CD4-positive, alpha-beta T cell (primary cell): Measurements from ENCODE around the gene ADA. TPM values are rescaled to one million over a fixed set of nuclear protein-coding genes. Genes with fewer than 3 reads are reported as not detected.
A peak's percentile ranks its signal among the peaks of the same experiment; 100 is the strongest.

Source experiments
- ATAC-seq: fragments of 200-7000 bp; cut with Tn5 transposase; one replicate; pipeline ENCODE4 v1.10.0; 2022; ENCODE audit warnings: mild to moderate bottlenecking; ENCODE audit not compliant: poor library complexity
- CTCF ChIA-PET: fragments of 350-600 bp; sonication (Branson Sonifier 250); formaldehyde crosslinking; loops from one replicate; lab custom pipeline; 2021; ENCODE audit warnings: antibody characterized with exemption, inconsistent platforms; lab: Charles Lee
- POLR2A ChIA-PET: fragments of 350-600 bp; sonication (Branson Sonifier 250); formaldehyde crosslinking; loops from one replicate; lab custom pipeline; 2021; ENCODE audit warnings: antibody characterized with exemption, inconsistent platforms; lab: Charles Lee
- DNase-seq, 14 experiments: peaks; one replicate each; pipeline ENCODE4 v3.0.0-alpha.2; 2013 to 2020; ENCODE audit warnings: mixed read lengths in 2 of 14
- H3K27ac ChIP-seq, 2 donors: one replicate each; pipeline versions ENCODE4 v1.5.1 to v1.7.0; 2013; ENCODE audit warnings: low read length in 2 of 2, low read depth in 1 of 2, mild to moderate bottlenecking in 1 of 2
- H3K27me3 ChIP-seq, 2 experiments: 1 replicate in 1 of 2; 2 replicates in 1 of 2; pipeline versions ENCODE4 v1.6.1 to v1.7.0; 2013; ENCODE audit warnings: low read length in 2 of 2, control low read depth in 1 of 2, mild to moderate bottlenecking in 1 of 2, moderate library complexity in 1 of 2; ENCODE audit not compliant: insufficient read depth in 2 of 2, control insufficient read depth in 1 of 2
- H3K36me3 ChIP-seq: one replicate; pipeline ENCODE4 v1.6.1; 2013; ENCODE audit warnings: low read length, control low read depth; ENCODE audit not compliant: insufficient read depth
- H3K4me1 ChIP-seq: one replicate; pipeline ENCODE4 v1.6.1; 2013; ENCODE audit warnings: low read length, control low read depth; ENCODE audit not compliant: insufficient read depth
- H3K4me3 ChIP-seq: one replicate; pipeline ENCODE4 v1.5.1; 2013; ENCODE audit warnings: mild to moderate bottlenecking, low read length, moderate library complexity
- H3K9me3 ChIP-seq, 2 experiments: 1 replicate in 1 of 2; 2 replicates in 1 of 2; pipeline versions ENCODE4 v1.6.1 to v1.7.0; 2013; ENCODE audit warnings: low read length in 2 of 2, mild to moderate bottlenecking in 2 of 2, control low read depth in 1 of 2, moderate library complexity in 1 of 2; ENCODE audit not compliant: control insufficient read depth in 1 of 2, insufficient read depth in 1 of 2
- H3K27ac Mint-ChIP-seq: one replicate; pipeline ENCODE4 v1.8.0; 2020; ENCODE audit warnings: mixed read lengths
- H3K27me3 Mint-ChIP-seq: one replicate; pipeline ENCODE4 v1.8.0; 2021; ENCODE audit warnings: mixed read lengths
- H3K36me3 Mint-ChIP-seq: one replicate; pipeline ENCODE4 v1.8.0; 2021; ENCODE audit warnings: low read depth, mixed read lengths
- H3K4me1 Mint-ChIP-seq: one replicate; pipeline ENCODE4 v1.8.0; 2021; ENCODE audit warnings: low read depth, mixed read lengths
- H3K4me3 Mint-ChIP-seq: one replicate; pipeline ENCODE4 v1.8.0; 2020; ENCODE audit warnings: mild to moderate bottlenecking, mixed read lengths
- H3K9me3 Mint-ChIP-seq: one replicate; pipeline ENCODE4 v1.8.0; 2020; ENCODE audit warnings: mixed read lengths
- intact Hi-C, 2 experiments: fragments of 100-400 bp; cut with DNase I in 1 of 2; cut with micrococcal nuclease in 1 of 2; formaldehyde crosslinking; loops; one replicate each; pipeline versions ENCODE4 v1.15.1 to v1.9.0; 2023 to 2025; cut with DNase I, micrococcal nuclease
- total RNA-seq, 174 experiments: library from RNA in 2 of 174; stranded (reverse) in 2 of 174; gene quantifications; one replicate each; pipeline ENCODE4 v1.2.3 and lab custom pipeline; 2021 to 2026
- TF ChIP-seq, protein P1 (sequence below): fragments of 200-600 bp; IDR thresholded peaks from one replicate; pipeline ENCODE4 v1.8.0; 2022; ENCODE audit warnings: antibody characterized with exemption, mild to moderate bottlenecking

Gene ADA
- total RNA-seq, 2 experiments from 2014 or later: 31.7 to 32.8 TPM

DNA sequence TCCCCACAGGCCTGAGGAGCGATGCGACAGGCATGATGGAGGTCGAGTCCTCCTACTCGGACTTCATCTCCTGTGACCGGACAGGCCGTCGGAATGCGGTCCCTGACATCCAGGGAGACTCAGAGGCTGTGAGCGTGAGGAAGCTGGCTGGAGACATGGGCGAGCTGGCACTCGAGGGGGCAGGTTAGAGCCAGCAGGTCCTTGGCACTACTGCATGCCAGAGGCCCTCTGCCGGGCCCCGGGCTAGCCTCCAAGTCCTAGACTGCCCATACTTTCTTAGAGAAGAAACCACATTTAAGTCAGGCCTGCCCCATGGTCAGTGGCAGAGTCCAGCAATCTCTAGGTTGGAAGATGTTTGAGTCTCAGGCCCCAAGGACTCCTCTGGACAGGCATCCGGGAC lies 37.0 kb downstream of the ADA start:
- ATAC-seq: no peak
- POLR2A ChIA-PET: interaction anchor here (2.4 kb wide), 1 partner anchor 36 kb away, joined by 9 read pairs; the partner anchor contains the start of gene ADA
- Mint-ChIP-seq H3K4me3 (no peak overlapping the region), H3K4me1 (peaks cover 85% of the 10 kb centered on the region), H3K27ac (peak overlapping the region; percentile 98), H3K9me3 (no peaks in the 10 kb centered on the region), H3K27me3 (no peaks in the 10 kb centered on the region), H3K36me3 (peaks cover 42% of the 10 kb centered on the region)
- Histone ChIP-seq H3K36me3 (peaks cover 19% of the 10 kb centered on the region), H3K4me3 (no peak overlapping the region), H3K27ac (peak overlapping the region in 1 of 2 donors; percentile 29), H3K9me3 (no peaks in the 10 kb centered on the region), H3K4me1 (peaks cover 70% of the 10 kb centered on the region), H3K27me3 (no peaks in the 10 kb centered on the region)
- no peak for DNase-seq
- TF ChIP-seq, protein P1, sequence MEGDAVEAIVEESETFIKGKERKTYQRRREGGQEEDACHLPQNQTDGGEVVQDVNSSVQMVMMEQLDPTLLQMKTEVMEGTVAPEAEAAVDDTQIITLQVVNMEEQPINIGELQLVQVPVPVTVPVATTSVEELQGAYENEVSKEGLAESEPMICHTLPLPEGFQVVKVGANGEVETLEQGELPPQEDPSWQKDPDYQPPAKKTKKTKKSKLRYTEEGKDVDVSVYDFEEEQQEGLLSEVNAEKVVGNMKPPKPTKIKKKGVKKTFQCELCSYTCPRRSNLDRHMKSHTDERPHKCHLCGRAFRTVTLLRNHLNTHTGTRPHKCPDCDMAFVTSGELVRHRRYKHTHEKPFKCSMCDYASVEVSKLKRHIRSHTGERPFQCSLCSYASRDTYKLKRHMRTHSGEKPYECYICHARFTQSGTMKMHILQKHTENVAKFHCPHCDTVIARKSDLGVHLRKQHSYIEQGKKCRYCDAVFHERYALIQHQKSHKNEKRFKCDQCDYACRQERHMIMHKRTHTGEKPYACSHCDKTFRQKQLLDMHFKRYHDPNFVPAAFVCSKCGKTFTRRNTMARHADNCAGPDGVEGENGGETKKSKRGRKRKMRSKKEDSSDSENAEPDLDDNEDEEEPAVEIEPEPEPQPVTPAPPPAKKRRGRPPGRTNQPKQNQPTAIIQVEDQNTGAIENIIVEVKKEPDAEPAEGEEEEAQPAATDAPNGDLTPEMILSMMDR: no peak
- CTCF ChIA-PET: no interaction called here
- intact Hi-C loops: loop anchor here (5.0 to 10.0 kb wide), 4 partner anchors 38 to 300 kb away; partner anchors contain the start of genes ADA (in 1 of the 2), FITM2 (in 1 of the 2) and TTPAL (in 1 of the 2)

DNA sequence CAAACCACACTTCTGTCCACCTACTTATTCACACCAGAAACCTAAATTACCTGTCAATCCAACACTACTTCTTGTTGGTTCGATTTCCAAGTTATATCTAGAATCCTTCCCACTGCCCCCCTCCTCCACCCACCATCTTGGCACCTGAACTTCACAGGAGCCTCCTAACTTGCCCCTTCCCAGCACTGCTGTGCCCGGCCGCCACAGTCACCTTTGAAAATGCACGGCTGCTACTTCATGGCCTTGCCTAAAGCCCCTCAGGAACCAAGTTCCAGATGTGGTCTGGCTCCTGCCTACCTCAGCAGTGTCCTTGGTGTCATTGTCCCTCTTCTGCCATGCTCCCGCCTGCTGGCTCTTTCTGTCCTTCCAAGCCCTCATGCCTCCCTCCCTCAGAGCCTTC lies 37.9 kb downstream of the ADA start:
- Histone ChIP-seq H3K36me3 (peaks cover 14% of the 10 kb centered on the region), H3K9me3 (no peaks in the 10 kb centered on the region), H3K27me3 (no peaks in the 10 kb centered on the region), H3K4me1 (peaks cover 64% of the 10 kb centered on the region), H3K27ac (no peak overlapping the region), H3K4me3 (no peak overlapping the region)
- DNase-seq (no peak), ATAC-seq (no peak)
- Mint-ChIP-seq H3K4me3 (no peak overlapping the region), H3K27ac (peak overlapping the region; percentile 98), H3K36me3 (peaks cover 37% of the 10 kb centered on the region), H3K9me3 (no peaks in the 10 kb centered on the region), H3K27me3 (no peaks in the 10 kb centered on the region), H3K4me1 (peaks cover 75% of the 10 kb centered on the region)
- CTCF ChIA-PET: no interaction called here
- intact Hi-C loops: loop anchor here (5.0 to 10.0 kb wide), 4 partner anchors 39 to 299 kb away; partner anchors contain the start of genes ADA (in 1 of the 2), FITM2 (in 1 of the 2) and TTPAL (in 1 of the 2)
- TF ChIP-seq, protein P1: no peak
- POLR2A ChIA-PET: interaction anchor here (2.4 kb wide), 1 partner anchor 37 kb away, joined by 9 read pairs; the partner anchor contains the start of gene ADA

DNA sequence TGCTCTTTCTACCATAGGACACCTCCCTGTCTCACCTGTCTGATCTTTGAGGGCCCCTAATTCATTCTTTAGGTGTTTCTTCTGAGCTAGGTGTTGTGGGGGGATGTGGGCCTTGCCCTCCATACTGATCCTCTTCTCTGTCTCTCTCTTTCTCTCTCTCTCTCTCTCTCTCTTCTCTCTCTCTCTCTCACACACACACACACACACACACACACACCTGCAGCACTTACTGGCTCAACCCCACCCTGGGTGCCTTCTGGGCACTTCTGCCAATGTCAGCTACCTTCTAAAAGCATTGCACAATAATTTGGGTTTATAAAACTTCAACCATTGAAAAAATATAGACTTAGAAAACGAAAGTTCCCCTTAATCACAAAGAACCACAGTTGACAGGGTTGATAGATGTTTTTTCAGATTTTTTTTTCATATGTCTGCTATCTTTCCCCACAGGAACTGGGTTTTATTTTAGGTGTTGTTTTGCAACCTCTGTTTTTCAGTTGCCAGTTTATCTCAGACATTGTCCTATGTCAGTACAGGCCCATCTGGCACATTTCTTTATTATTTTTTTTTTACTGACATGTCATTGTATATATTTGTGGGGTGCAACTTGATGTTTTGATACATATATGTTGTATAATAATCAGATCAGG lies 41.1 kb downstream of the ADA start:
- Mint-ChIP-seq H3K9me3 (no peaks in the 10 kb centered on the region), H3K27me3 (no peaks in the 10 kb centered on the region), H3K4me1 (peaks cover 47% of the 10 kb centered on the region), H3K4me3 (peak overlapping the region; percentile 83), H3K27ac (peak overlapping the region; percentile 98), H3K36me3 (peaks cover 18% of the 10 kb centered on the region)
- no peak overlapping the region for H3K4me3 ChIP-seq
- ChIA-PET CTCF (interaction anchor here (0.6 to 2.9 kb wide), 18 partner anchors 8 to 392 kb away, joined by 3 to 14 read pairs (median 3); partner anchors contain the start of genes FITM2, SERINC3 and TTPAL), POLR2A (interaction anchor here (0.6 to 2.0 kb wide), 14 partner anchors 8 to 408 kb away, joined by 3 to 26 read pairs (median 5); partner anchors contain the start of genes ADA and SERINC3)
- H3K4me1 ChIP-seq: peaks cover 36% of the 10 kb centered on the region
- intact Hi-C loops: loop anchor here (1.0 to 10.0 kb wide), 12 partner anchors 42 to 396 kb away; partner anchors contain the start of genes FITM2 (in 2 of the 2), TTPAL (in 2 of the 2), ADA (in 1 of the 2) and SERINC3 (in 1 of the 2)
- peaks cover 0 to 6% of the 10 kb centered on the region in 2 experiments for H3K9me3 ChIP-seq
- peak in 9 of 14 experiments; percentile 13 to 69 (median 42) for DNase-seq
- ATAC-seq: peak; percentile 63
- TF ChIP-seq, protein P1: no peak
- H3K27me3 ChIP-seq: no peaks in the 10 kb centered on the region
- H3K36me3 ChIP-seq: peaks cover 13% of the 10 kb centered on the region
- peak overlapping the region; percentile 35 to 86 for H3K27ac ChIP-seq
